ENCODE measurements around the gene IFIT1.
"Not testable (repeated sequence)": the region's sequence is repeated elsewhere in the genome, so short reads cannot be mapped to it uniquely, and the experiment has no call there.

The IFIT1 gene

GRCh38 chr10:89403043-89403442 lies 10.6 kb downstream of the IFIT1 start:
- no peak for DNase-seq

GRCh38 chr10:89404104-89405047 lies 12.0 kb downstream of the IFIT1 start:
- DNase-seq: no peak

DNA sequence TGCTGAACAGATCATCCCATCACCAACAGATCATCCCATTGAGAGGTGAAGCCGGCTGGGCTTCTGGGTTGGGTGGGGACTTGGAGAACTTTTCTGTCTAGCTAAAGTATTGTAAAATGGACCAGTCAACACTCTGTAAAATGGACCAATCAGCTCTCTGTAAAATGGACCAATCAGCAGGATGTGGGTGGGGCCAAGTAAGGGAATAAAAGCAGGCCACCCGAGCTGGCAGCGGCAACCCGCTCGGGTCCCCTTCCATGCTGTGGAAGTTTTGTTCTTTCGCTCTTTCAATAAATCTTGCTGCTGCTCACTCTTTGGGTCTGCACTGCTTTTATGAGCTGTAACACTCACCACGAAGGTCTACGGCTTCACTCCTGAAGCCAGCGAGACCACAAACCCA lies 13.8 kb downstream of the IFIT1 start:
- not testable (repeated sequence) for DNase-seq

- not testable (repeated sequence) for DNase-seq
Measured at GRCh38 chr10:89407792-89408191, 15.4 kb downstream of the IFIT1 start.

- DNase-seq: not testable (repeated sequence)
Measured at GRCh38 chr10:89409282-89409681, 16.9 kb downstream of the IFIT1 start.

GRCh38 chr10:89410551-89410950 lies 18.1 kb downstream of the IFIT1 start:
- not testable (repeated sequence) for DNase-seq

DNA sequence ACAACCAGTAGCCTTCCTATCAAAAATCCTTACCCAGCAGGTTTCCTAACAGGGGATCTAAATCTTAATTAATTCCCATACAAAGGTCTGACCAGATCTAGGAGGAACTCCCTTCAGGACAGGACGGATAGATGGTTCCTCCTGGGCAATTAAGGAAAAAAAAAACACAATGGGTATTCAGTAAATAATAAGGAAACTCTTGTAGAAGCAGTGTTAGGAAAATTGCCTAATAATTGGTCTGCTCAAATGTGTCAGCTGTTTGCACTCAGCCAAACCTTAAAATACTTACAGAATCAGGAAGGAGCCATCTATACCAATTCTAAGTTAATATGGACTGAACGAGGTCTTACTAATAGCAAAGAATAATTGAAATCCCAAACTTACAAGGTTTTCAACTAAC lies 18.7 kb downstream of the IFIT1 start:
- DNase-seq: not testable (repeated sequence)

DNA sequence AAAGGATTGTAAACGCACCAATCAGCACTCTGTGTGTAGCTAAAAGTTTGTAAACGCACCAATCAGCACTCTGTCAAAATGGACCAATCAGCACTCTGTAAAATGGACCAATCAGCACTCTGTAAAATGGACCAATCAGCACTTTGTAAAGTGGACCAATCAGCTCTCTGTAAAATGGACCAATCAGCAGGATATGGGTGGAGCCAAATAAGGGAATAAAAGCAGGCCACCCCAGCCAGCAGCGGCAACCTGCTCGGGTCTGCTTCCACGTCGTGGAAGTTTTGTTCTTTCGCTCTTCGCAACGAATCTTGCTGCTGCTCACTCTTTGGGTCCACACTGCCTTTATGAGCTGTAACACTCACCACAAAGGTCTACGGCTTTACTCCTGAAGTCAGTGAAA lies 19.9 kb downstream of the IFIT1 start:
- not testable (repeated sequence) for DNase-seq

- no peak for DNase-seq
Measured at GRCh38 chr10:89413398-89413912, 21.0 kb downstream of the IFIT1 start.

DNA sequence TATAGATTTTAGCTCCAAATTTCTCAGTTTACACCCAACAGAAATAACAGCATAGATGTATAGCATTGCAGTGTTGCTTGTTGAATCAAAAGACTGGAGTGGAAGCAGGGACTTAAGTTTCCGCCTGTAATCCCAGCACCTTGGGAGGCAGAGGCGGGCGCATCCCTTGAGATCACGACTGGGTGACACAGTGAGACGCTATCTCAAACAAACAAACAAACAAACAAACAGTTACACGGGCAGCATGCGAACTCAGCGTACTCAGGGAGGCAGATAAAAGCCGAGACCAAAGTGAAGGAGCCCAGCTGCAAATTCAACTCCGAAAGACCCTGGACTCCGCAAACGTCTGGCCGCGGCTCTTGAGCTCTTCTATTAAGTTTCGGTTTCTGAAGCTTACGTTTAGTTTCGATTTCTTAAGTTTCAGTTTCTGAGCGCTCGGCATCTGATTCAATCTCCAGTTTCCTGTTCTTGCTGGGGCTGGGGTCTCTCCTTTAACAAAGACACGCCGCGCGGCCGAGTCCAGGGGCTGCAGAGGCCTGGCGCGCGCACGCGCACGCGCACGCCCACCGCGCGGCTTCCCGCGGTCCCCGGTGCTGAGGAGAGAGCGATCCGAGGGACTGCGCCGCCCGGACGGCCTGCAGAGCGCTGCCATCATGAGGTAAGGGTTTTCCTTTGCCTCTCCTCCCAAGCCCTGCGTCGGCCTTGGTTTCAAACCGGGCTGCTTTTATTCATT lies 21.9 kb downstream of the IFIT1 start, which contains the start of gene IFIT5:
IFIT5 (plus strand) TSS at position 423 of the 733 bp plus-strand sequence; CDS start at position 654, 231 bp downstream.
- DNase-seq: peak; percentile 56

DNA sequence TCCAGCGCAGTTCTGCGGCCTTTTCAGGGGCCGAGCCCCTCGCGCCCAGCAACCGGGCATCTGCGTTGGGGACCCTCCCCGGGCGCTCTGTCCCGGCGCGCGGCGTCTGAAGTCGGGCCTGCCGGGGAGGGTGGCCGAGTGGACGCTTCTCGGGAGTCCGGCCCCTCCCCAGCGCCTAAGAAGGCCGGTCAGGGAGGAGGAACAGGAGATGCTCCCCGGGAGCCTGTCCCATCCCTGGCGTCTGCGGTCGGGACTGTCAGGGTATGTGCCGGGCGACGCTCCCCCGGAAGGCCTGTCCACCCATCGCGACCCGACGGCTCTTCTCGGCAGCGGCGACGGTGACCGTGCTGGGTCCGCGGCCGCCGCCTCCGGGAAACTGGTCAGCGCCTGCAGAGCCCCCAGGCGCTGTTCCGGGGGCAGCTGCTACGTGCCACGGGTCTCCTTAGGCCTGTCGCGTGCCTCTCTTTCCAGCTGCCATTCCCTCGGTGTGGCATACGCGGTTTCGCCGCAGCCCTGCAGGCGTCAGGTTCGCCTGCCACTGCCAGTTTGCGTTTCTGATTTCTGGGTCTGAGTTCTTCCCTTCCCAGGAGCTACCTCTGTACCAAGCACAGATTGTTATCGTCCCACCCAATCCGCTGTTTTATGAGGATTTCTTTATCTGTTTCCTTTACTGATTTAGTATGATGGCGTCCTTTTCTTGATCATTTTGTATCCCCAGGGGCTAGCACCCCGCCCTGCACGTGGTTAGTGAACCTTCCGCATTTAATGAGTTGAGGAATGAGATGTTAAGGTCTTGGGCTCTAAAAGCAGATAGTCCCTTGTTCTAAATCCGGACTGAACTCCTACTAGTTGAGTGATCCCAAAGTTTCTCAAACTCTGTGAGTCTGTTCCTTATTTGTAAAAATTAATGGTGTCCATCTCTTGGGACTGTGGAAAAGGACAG lies 22.7 kb downstream of the IFIT1 start:
- peak; percentile 31 for DNase-seq

DNA sequence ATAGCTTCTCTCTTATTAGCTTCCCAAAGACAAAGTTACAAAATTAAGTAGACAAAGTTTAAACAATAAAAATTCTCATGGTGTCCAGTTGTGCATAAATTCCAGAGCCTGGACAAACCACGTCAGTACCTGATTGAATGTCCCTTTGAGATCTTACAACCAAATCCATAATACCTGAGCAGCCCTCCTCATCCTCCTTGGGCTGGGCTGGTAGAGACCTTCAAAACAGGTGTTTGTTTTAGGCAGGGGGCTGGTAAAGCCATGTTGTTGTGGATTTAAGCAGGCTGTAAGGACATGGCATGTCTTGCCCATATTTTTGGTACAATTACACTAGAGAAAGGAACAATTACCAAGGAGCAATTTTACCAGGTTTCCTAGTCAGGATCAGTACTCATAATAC lies 24.0 kb downstream of the IFIT1 start:
- DNase-seq: no peak

DNA sequence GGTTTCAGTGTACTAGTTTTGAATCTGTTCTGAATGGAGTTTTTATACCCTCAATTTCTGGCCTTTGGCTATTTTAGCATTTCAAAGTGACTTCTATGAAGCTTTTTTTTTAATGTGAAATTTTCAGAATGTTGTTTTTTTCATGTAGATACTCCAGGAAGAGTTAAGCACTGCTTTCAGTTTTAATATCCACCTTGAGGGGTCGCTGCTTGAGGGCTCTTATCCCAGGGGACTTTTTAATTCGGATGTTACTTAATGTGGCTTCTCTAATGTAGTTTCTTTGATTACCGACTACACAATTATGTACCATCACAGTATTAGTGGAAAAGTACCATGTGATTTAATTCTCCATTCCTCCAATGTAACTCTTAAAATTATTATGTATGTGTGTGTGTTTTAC lies 27.1 kb downstream of the IFIT1 start:
- no peak for DNase-seq

DNA sequence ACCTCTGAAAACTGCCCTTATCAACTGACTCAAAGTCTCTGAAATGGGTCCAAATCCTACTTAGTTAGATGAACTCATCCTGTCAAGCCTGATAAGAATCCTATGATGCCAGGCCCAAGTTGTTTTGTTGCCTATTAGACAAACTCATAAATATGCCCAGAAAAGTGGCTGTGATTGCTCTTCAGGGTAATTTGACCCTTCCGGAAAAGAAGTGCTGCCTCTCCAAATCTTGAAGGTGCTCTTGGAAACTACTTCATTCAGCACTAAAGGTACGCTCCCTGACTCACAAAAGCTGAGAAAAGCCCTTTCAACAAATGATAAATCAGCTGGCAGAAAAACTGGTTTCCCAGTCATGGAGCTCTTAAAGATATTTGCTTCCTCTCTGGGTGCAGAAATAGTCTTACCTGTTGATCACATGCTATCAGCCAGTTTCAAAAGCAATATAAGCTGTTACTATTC lies 28.6 kb downstream of the IFIT1 start:
- no peak for DNase-seq

GRCh38 chr10:89425000-89425399 lies 32.6 kb downstream of the IFIT1 start:
- no peak for DNase-seq

GRCh38 chr10:89426230-89426868 lies 33.9 kb downstream of the IFIT1 start:
- no peak for DNase-seq

DNA sequence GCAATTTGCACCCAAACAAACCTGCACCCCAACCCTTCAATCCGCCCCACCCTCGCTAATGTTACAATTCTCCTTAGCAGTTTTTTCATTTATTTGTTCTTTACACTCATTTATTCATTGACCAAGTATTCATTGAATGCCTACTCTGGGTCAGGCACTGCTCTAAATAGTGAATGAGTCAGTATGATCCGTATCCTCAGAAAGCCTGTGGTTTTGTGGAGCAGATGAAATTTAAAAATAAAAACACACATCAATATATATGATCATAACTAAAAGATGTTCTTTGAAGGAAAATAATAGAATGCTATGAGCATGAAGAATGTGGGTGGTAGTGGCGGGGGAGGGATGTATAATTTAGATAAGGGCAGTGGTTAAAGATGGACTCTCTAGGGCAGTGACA lies 35.2 kb downstream of the IFIT1 start:
- no peak for DNase-seq

GRCh38 chr10:89428877-89429276 lies 36.5 kb downstream of the IFIT1 start:
- DNase-seq: no peak

DNA sequence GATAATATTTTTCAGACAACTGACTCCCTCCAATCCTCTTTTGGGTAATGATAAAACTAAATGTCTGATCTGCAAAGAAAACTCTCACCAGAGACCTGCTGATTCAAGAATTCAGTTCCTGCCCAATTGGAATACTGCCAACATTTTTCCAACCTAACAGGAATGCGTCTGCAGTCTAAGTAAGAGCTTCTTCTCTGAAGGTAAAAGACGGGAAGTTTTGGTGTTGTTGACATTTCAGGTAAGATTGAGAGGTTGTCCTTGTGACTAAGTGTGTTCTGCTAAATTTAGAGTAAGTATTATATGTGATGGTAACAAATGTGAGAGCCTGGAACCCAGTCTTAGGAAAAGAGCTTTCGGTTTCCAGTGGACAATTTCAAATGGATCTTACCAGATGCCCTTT lies 39.6 kb downstream of the IFIT1 start:
- no peak for DNase-seq

- DNase-seq: no peak
Measured at GRCh38 chr10:89438525-89438924, 46.1 kb downstream of the IFIT1 start.

DNA sequence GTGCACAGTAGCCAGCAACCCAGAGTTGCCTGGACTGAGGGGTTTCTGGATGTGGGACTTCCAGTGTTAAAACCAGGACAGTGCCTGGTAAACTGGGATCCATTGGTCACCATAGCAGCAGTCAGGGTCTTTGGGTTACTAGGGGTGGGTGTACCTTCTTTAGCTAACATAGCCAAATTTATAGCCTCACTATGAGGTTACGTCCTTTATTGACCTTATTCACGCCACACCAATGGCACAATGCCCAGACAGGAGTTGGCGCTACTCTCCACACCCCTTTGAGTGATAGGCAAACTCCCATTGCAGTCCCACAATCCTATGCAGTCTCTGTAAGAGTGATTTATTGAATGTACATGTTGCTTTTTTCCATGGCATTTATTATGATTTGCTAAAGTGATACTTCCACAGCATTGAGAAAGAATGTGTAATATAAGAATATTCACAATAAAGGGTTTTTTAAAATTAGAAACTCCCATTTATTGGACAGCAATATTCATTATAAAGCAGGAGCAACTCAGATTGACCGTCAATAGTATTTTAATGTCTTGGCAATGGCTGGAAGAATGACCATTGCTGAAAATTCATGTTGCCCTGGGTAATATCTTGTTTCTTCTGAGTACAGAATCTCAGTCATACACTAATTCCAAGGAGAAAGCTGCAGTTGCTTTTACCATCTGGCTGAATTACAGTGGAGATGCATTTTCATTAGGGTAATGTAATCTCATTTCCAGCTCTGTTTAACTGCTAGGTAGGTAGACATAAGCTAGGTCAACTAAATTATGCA lies 48.0 kb downstream of the IFIT1 start:
- DNase-seq: no peak

Data from stimulated activated naive CD4-positive, alpha-beta T cell treated with Interleukin-2 at 50 U/mL for 16 hours (primary cell).